Limb (tissue), 2 donors: ENCODE results near the gene MBTD1.
"Not testable (repeated sequence)": the region's sequence is repeated elsewhere in the genome, so short reads cannot be mapped to it uniquely, and the experiment has no call there.

ENCODE experiments used
- DNase-seq, 2 donors: peaks; one replicate each; pipeline ENCODE4 v3.0.0-alpha.2; 2016; ENCODE audit errors: extremely low spot score in 2 of 2

The MBTD1 gene

GRCh38 chr17:51255673-51256072 is 4.2 kb downstream of the MBTD1 start:
- DNase-seq, result no peak

- DNase-seq, result no peak
Observed at GRCh38 chr17:51251010-51251409, 8.8 kb downstream of the MBTD1 start.

DNA sequence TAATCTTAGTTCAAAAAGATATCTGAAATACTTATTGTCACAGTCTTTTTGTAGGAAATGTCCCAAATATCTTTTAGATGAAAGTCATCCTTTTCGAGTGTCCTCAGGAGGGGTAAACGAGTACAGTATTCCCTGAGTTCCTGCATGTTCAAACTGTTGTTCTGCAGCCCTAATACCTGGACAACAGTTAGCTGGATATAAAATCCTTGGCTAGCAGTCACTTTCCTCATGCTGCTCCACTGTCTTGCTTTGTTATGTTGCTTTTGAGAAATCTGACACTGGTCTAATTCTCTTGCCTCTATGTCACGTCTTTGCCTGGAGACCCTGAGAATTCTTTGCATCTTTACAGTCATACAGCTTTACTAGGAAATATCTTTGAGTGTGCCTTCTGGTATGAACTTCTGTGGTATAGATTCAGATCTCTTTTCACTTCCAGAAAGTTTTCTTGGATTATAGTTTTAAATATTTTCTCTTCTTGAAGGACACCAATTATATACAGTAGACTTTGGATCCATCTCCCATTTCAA is 9.5 kb downstream of the MBTD1 start:
- DNase-seq, result no peak

DNA sequence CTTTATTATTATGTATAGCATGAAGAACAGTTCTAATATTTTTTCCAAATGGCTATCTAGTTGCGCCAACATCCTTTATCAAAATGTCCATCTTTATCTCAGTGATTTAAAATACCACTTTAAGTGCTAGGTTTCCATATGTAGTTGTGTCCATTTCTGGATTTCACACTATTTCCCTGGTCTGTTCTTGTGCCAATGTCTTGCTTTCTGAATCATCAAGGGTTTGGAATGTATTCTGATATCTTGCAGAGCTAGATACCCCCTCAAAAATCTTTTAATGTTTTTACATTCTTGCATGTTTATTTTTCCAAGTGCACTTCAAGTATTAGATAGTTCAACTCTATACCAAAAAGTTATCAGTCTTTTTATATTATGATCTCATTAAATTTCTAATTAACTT is 14.3 kb downstream of the MBTD1 start:
- no peak for DNase-seq

DNA sequence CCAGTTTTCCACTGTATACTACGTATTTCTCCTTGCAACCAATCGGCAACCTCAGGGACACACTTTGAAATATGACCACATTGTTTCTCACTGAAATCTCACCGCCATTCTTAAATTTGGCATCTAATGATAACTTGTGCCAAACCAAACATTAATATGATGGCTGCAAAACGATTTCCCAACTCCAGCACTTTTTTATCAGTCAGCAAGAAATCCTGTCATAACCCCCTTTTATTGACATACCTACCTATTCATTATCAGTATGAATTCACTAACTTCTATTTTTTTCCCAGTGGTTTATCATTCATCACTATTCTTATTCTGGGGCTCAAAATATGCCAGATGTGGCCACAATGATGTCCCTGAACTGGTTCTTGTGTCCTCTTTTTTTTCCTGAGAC is 15.8 kb downstream of the MBTD1 start:
- DNase-seq, result no peak

DNA sequence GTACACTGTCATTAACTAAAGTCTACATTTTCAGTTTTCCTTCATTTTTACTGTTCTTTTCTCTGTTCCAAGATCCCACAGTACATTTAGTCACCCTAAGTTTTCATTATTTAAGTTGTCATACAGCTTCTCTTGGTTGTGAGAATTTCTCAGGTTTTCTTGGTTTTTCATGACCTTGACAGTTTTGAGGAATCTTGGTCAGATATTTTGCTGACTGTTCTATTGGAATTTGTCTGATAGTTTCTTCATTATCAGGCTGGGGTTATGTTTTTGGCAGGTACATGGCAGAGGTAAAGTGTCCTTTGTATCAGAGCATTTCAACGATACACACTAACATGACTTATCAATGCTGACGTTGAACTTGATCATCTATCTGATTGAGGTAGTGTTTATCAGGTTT is 19.6 kb downstream of the MBTD1 start:
- no peak for DNase-seq

DNA sequence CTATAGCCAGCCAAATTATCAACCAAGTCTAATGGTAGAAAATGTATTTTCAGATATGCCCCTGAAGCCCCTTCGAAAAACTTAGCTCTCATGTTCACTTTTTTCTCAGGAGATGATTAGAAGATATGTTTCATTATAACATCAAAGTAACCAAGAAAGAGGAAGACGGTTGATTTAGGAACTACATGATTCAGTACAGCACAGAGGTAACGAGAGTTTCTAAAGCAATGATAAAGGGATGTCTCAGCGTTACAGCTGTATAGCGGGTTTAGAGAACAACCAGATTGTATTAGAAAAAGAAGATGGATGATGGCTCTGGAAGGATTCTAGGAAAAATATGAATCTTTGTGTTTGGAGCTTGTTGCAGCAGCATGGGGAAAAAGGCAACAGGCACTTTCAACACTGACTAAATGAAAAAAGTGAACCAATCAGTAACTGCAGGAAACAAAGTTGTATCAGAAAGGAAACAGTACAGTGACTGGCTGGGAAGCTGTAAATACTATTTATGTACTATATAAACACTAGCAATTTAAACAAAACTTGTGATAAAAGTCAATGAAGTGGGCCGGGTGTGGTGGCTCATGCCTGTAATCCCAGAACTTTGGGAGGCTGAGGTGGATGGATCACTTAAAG is 21.5 kb downstream of the MBTD1 start:
- DNase-seq, result no peak

GRCh38 chr17:51234162-51234561 is 25.7 kb downstream of the MBTD1 start:
- DNase-seq, result no peak

DNA sequence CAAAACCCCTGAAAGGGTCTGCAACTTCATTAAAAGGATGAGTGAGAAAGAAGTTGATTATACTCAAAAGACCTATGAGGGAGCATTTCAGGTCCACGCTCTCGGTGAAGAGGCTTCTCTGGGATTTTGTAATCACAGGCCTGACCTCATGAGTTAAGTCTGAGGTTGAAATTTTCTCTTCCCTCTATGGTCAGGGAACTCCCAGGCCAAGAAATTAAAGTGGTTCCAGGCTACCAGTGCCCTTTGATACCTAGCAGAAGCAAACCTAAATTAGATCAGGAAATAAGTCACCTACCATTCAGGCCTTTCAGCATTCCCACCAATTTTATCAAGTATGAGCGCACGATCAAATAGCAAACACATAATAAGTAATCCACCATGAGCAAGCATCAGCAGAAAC is 27.9 kb downstream of the MBTD1 start:
- no peak for DNase-seq

DNA sequence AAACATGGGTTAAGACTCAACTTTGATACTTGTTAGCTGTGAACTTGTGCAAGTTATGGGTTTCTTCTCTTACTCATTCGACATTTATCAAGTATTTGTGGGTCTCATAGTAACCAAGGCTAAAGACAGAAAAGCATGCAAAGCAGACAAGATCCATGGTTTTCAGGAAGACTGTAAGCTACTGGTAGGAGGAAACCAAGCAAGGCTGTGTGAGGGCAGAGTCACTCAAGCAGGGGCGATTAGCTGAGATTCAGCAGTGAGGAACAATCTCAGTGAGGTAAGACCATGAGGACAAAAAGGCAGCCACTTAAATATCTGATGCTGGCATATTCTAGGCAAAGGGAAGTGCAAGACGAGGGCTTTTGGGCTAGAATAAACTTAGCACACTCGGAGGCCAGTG is 29.5 kb downstream of the MBTD1 start:
- DNase-seq, result no peak

GRCh38 chr17:51229889-51230288 is 30.0 kb downstream of the MBTD1 start:
- DNase-seq, result no peak

DNA sequence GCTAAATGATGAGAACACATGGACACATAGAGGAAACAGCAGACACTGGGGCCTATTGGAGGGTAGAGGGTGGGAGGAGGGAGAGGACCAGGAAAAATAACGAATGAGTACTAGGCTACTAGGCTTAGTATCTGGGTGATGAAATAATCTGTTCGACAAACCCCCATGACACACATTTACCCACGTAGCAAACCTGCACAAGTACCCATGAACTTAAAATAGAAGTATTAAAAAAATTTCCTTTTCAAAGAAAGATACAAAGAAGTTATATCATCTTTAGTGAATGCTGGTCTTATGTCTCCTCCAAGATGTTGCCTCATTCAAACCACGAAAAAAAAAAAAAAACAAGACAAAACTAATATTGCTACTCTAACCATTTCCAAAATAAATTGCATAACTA is 31.7 kb downstream of the MBTD1 start:
- DNase-seq, result no peak

- DNase-seq, result not testable (repeated sequence)
Observed at GRCh38 chr17:51225523-51225922, 34.3 kb downstream of the MBTD1 start.

DNA sequence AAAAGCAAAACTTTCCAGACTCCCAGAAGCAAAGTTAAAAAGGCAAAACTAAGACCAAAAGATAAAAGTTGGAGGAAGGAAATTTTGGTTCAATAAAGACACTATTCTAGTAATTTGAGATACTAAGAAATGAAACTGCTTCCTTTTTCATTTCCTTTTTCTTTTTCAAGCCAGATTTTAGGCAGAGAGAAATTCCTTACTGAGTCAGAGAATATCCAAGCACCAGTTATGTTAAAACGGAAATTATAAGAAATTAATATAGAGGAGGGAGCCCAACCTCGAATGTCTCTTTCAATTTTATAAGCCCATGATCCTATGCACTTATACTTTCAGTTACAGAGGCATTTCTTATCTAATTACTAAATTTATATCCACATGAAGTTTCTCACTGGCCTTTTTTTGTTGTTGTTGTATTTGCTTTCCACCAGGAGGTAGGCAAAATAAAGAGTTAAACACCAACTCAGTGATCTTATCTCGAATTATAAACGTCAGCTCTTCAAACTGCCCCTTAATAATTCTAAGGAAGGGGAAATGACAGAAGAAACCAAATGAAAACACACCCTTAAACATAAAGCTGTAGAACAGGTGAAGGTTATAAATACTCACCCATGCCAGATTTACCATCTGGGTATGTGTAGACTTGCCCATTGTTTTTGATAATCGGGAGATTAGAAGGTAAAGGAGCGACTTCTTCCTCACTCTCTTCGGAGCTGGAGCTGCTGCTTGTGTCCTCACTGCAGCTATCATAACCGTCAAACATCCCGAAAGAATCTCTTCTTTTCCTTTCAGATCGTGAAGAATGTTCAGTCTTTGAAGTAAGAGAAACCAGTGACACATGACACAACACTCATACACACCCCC is 35.2 kb downstream of the MBTD1 start:
- DNase-seq, result no peak

DNA sequence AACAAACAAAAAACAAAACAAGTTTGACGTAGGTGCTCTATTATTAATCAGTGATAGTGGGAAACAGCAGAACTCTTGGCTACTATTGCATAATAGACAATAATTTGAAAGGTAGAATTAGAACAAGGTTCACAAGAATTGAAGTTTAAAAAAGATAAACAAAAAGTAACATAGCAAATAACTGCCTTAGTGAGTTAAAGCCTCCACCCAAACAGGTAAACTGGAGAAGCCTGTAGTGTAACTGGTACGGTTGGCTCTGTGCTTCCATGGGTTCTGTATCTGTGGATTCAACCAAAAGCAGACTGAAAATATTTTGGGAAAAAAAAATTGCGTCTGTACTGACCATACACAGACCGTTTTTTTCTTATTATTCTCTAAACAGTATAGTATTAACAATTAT is 38.5 kb downstream of the MBTD1 start:
- no peak for DNase-seq

DNA sequence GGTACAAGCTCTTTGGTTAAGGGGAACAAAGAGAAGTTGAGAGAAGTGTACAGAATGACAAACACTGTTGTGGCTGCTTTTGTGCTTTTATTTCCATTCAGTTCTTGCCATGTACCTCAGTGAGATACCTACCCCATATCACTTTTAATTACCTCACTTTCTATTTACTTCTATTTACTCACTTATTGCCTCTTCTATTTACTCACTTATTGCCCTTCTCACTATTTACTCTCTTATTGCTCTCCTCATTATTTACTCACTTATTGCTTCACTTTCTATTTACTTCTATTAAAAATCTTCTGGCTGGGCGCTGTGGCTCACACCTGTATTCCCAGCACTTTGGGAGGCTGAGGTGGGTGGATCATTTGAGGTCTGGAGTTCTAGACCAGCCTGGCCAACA is 41.9 kb downstream of the MBTD1 start:
- no peak for DNase-seq

- DNase-seq, result no peak
Observed at GRCh38 chr17:51214920-51215319, 44.9 kb downstream of the MBTD1 start.

GRCh38 chr17:51203838-51204237 is 56.0 kb downstream of the MBTD1 start:
- DNase-seq, result no peak

- DNase-seq, result no peak
Observed at GRCh38 chr17:51200846-51201245, 59.0 kb downstream of the MBTD1 start.

DNA sequence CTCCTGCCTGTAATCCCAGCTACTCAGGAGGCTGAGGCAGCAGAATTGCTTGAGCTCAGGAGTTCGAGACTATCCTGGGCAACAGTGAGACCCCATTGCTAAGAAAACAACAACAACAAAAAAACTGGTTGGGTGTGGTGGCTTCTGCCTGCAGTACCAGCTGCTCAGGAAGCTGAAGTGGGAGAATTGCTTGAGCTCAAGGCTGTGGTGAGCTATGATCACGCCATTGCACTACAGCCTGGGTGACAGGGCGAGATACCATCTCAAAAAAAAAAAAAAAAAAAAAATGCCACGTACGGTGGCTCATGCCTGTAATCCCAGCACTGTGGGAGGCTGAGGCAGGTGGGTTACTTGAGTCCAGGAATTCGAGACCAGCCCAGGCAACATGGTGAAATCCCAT is 59.6 kb downstream of the MBTD1 start:
- DNase-seq, result no peak

DNA sequence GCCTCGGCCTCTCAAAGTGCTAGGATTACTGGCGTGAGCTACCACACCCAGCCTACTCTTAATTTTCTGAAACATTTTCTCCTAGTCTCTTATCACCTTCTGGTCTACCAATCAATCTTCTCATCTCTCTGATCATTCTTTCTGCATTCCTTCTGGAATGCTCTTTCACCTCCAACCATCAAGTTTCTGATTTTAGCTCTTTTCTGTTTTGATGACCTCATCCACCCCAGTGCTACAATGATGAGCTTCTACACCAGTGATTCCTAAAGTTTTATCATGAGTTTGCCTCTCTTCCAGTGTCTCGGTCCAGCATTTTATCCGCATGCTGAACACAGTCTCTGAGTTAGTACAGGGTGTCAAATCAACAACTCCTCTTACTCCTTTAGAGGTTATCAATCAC is 62.1 kb downstream of the MBTD1 start:
- no peak for DNase-seq

- no peak for DNase-seq
Observed at GRCh38 chr17:51191895-51192294, 68.0 kb downstream of the MBTD1 start.

DNA sequence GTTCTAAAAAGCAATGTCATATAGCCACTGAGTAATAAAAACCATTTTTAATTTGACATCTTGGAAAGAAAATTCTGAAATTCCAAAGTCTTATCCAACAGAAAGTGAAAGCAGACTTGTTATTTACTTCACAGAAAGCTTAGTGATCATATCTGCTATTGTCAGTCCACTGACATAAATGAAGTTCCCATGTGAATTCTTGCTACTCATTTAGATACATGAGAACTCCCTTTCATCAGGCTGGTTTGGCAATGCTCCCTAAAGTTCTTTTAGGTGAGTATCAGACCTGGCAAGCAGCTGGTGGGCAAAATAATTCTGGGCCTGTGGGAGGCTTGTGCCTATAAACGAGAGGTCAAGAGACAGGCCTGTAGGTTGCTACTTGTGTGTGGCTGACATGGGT is 70.2 kb downstream of the MBTD1 start:
- no peak for DNase-seq
